ENCODE data around the gene ARHGAP26. TPM values are rescaled to one million over a fixed set of nuclear protein-coding genes. Genes with fewer than 3 reads are reported as not detected.

The ARHGAP26 gene
- total and polyA plus RNA-seq, 2 of the 4 experiments (the other 2 are of a cell fraction), result 0.54 to 0.56 TPM

DNA sequence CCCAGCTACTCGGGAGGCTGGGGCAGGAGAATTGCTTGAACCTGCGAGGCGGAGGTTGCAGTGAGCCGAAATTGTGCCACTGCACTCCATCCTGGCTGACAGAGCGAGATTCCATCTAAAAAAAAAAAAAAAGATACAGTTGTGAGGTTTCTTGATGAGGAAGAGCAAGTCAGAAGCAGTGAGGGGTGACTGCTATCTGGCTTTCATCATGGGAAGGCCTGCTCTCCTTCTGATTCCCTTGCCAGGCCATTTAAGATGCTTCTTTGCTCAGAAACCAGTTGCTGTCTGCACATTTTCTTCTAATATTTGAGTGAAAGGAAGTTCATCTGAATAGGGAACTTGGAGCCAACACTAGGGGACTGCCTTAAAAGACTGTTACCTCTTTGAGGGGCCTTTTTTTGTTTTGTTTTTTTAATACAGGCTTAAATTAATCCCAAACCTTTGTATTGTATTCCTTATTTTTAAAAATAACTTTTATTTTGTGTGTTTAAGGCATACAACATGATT, 201.9 kb downstream of the ARHGAP26 start:
- H4K20me1 ChIP-seq (ENCODE audit: insufficient read depth, low read length), result no peaks in the 10 kb centered on the region
- no peak overlapping the region for H3K4ac ChIP-seq (ENCODE audit: low read depth, low read length)
- no peaks in the 10 kb centered on the region for H3K9me3 ChIP-seq (ENCODE audit: control insufficient read depth, insufficient read depth, low read length)
- no peak overlapping the region for H2AK9ac ChIP-seq (replicated peaks; ENCODE audit: low read depth, low read length, poor library complexity)
- no peak overlapping the region for H2BK15ac ChIP-seq (ENCODE audit: low read depth, low read length)
- H3K27ac ChIP-seq (ENCODE audit: insufficient read depth, low read length), result no peak overlapping the region
- 94% methylated on average over 3 of the region's 5 CpGs; no CpG with 5 or more reads in 1 of the 2 experiments for WGBS, 2 experiments (ENCODE audit: extremely low coverage in 2 of 2, insufficient read length in 1 of 2)
- H3K4me2 ChIP-seq (ENCODE audit: low read depth, low read length), result no peak overlapping the region
- intact Hi-C loops (cut with micrococcal nuclease) (no loop called here), in situ Hi-C loops (cut with MboI; ENCODE audit: low sequenced_read_pairs) (no loop called here), dilution Hi-C loops (cut with HindIII; ENCODE audit: low sequenced_read_pairs, unreplicated experiment) (no loop called here)
- H3K79me1 ChIP-seq (ENCODE audit: low read depth in 1 of 2, low read length in 2 of 2), result no peaks in the 10 kb centered on the region
- H2AFZ ChIP-seq (replicated peaks; ENCODE audit: low read length, poor library complexity), result no peak overlapping the region
- H3K23ac ChIP-seq (ENCODE audit: low read depth, low read length), result no peak overlapping the region
- H3K27me3 ChIP-seq (ENCODE audit: control insufficient read depth, insufficient read depth, low read length), result no peaks in the 10 kb centered on the region
- no peak overlapping the region for H3K4me3 ChIP-seq (ENCODE audit: insufficient read depth, low read depth, low read length)
- H3K56ac ChIP-seq (ENCODE audit: extremely low read depth, insufficient read depth, low read length), result no peak overlapping the region
- ATAC-seq (ENCODE audit: low read depth) (no peak), DNase-seq (no peak)
- CTCF ChIA-PET, result no interaction called here
- no peak overlapping the region for H3K9ac ChIP-seq (ENCODE audit: low read depth, low read length)
- H3K4me1 ChIP-seq (ENCODE audit: control insufficient read depth, insufficient read depth, low read length), result peaks cover 4% of the 10 kb centered on the region
- no peak overlapping the region for H4K8ac ChIP-seq (ENCODE audit: low read depth in 2 of 2, low read length in 2 of 2)
- H4K91ac ChIP-seq (ENCODE audit: insufficient read depth, low read depth, low read length), result no peak overlapping the region
- no TSS peak for BruUV-seq (replicated peaks)
- 0 out of 2 replicates have a peak, but pooled peaks cover 4% of the 10 kb centered on the region for H3K9me1 ChIP-seq (ENCODE audit: insufficient read depth, low read length)
- H2BK120ac ChIP-seq (ENCODE audit: low read depth, low read length), result no peak overlapping the region
- no peak overlapping the region for H2BK20ac ChIP-seq (ENCODE audit: low read depth, low read length)
- H4K5ac ChIP-seq (ENCODE audit: low read depth, low read length), result no peak overlapping the region
- no peak overlapping the region for H2BK5ac ChIP-seq (ENCODE audit: low read depth, low read length, poor library complexity, severe bottlenecking)
- no peak overlapping the region for H3K18ac ChIP-seq (ENCODE audit: low read depth, low read length)
- POLR2A ChIA-PET (ENCODE audit: unreplicated experiment), result no interaction called here
- no peak overlapping the region for H3K14ac ChIP-seq (replicated peaks; ENCODE audit: low read depth, low read length)
- H3K36me3 ChIP-seq (ENCODE audit: control insufficient read depth, insufficient read depth, low read length), result no peaks in the 10 kb centered on the region
- no peak overlapping the region for H2AK5ac ChIP-seq (ENCODE audit: low read depth, low read length)
- TF ChIP-seq CTCF (conservative IDR thresholded peaks at IDR 0.05; ENCODE audit: low read depth, low read length), result no peak
- TF ChIP-seq BHLHE40 (IDR thresholded peaks at IDR 0.05; ENCODE audit: low read depth, low read length), result no peak
- no peak for TF ChIP-seq CEBPB (IDR thresholded peaks at IDR 0.05; ENCODE audit: low read depth, low read length)
- TF ChIP-seq CHD1 (IDR thresholded peaks at IDR 0.05; ENCODE audit: low read depth, low read length), result no peak
- TF ChIP-seq SMC3 (IDR thresholded peaks at IDR 0.05; ENCODE audit: low read depth, low read length), result no peak
- TF ChIP-seq, protein P1, sequence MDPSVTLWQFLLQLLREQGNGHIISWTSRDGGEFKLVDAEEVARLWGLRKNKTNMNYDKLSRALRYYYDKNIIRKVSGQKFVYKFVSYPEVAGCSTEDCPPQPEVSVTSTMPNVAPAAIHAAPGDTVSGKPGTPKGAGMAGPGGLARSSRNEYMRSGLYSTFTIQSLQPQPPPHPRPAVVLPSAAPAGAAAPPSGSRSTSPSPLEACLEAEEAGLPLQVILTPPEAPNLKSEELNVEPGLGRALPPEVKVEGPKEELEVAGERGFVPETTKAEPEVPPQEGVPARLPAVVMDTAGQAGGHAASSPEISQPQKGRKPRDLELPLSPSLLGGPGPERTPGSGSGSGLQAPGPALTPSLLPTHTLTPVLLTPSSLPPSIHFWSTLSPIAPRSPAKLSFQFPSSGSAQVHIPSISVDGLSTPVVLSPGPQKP (IDR thresholded peaks at IDR 0.05; ENCODE audit: borderline replicate concordance, low read depth, low read length), result no peak
- no peak for TF ChIP-seq RCOR1 (IDR thresholded peaks at IDR 0.05; ENCODE audit: insufficient replicate concordance, low read length)
- TF ChIP-seq MXI1 (IDR thresholded peaks at IDR 0.05; ENCODE audit: borderline replicate concordance, low read depth, low read length), result no peak
- TF ChIP-seq RAD21 (IDR thresholded peaks at IDR 0.05; ENCODE audit: low read length), result no peak
- TF ChIP-seq USF2 (IDR thresholded peaks at IDR 0.05; ENCODE audit: low read depth, low read length), result no peak
- TF ChIP-seq MAZ (IDR thresholded peaks at IDR 0.05; ENCODE audit: borderline replicate concordance, low read depth, low read length), result no peak
- no peak for TF ChIP-seq MAFK (IDR thresholded peaks at IDR 0.05; ENCODE audit: low read depth, low read length)
- no peak for TF ChIP-seq FOS (IDR thresholded peaks at IDR 0.05; ENCODE audit: low read depth, low read length)
